SK-N-SH (cell line): ENCODE results near the gene CAMK2N1. TPM values are rescaled to one million over a fixed set of nuclear protein-coding genes. Genes with fewer than 3 reads are reported as not detected.
A peak's percentile ranks its signal among the peaks of the same experiment; 100 is the strongest.

ENCODE experiments used
- CTCF ChIA-PET: fragments of 300-600, 350-600 bp; formaldehyde crosslinking; extraction: SDS; loops from one replicate; lab custom pipeline; 2021; lab: Yijun Ruan, JAX
- POLR2A ChIA-PET: fragments of 350-600 bp; sonication (Branson Sonifier 250); formaldehyde crosslinking; extraction: SDS; loops from one replicate; lab custom pipeline; 2020; ENCODE audit warnings: antibody characterized with exemption, inconsistent platforms; lab: Yijun Ruan, JAX
- DNase-seq: peaks from one replicate; pipeline ENCODE4 v3.0.0; 2012
- H2AFZ ChIP-seq: fragments of 200-600 bp; sonication (generic); 2 replicates; pipeline ENCODE4 v1.8.1; 2016; ENCODE audit warnings: antibody characterized with exemption, mild to moderate bottlenecking, low read depth
- H3F3A ChIP-seq: fragments of 200-600 bp; sonication (generic); replicated peaks from 2 replicates; pipeline ENCODE3; 2016; ENCODE audit warnings: antibody characterized with exemption, mild to moderate bottlenecking; ENCODE audit not compliant: insufficient read depth
- H3K27ac ChIP-seq, 2 experiments: fragments of 200-500 bp in 1 of 2; fragments of 200-600 bp in 1 of 2; sonication (Bioruptor generic) in 1 of 2; sonication (generic), shearing (Covaris generic) in 1 of 2; 2 replicates each; pipeline versions ENCODE4 v1.5.1 to v1.6.1; 2014 to 2016; ENCODE audit warnings: low read depth in 2 of 2, inconsistent platforms in 1 of 2, low read length in 1 of 2, mild to moderate bottlenecking in 1 of 2, mixed read lengths in 1 of 2
- H3K27me3 ChIP-seq: fragments of 200-600 bp; sonication (generic), shearing (Covaris generic); 2 replicates; pipeline ENCODE4 v1.6.1; 2016; ENCODE audit warnings: mixed run types; ENCODE audit not compliant: insufficient read depth
- H3K36me3 ChIP-seq, 2 experiments: fragments of 200-500 bp in 1 of 2; fragments of 200-600 bp in 1 of 2; sonication (Bioruptor generic) in 1 of 2; sonication (generic) in 1 of 2; replicated peaks in 1 of 2; 2 replicates each; pipeline versions ENCODE3 to v1.5.1; 2014 to 2016; ENCODE audit warnings: low read length in 1 of 2, mild to moderate bottlenecking in 1 of 2; ENCODE audit not compliant: insufficient read depth in 2 of 2, control insufficient read depth in 1 of 2
- H3K4me1 ChIP-seq, 2 experiments: fragments of 200-500 bp in 1 of 2; fragments of 200-600 bp in 1 of 2; sonication (Bioruptor generic) in 1 of 2; sonication (generic), shearing (Covaris generic) in 1 of 2; 2 replicates each; pipeline versions ENCODE4 v1.5.1 to v1.6.1; 2014 to 2016; ENCODE audit warnings: low read depth in 1 of 2, low read length in 1 of 2, mixed run types in 1 of 2; ENCODE audit not compliant: insufficient read depth in 2 of 2, control insufficient read depth in 1 of 2
- H3K4me2 ChIP-seq: fragments of 200-600 bp; sonication (generic), shearing (Covaris generic); 2 replicates; pipeline ENCODE4 v1.6.1; 2017; ENCODE audit warnings: mixed run types
- H3K4me3 ChIP-seq, 2 experiments: fragments of 200-500 bp in 1 of 2; fragments of 200-600 bp in 1 of 2; sonication (Bioruptor generic) in 1 of 2; sonication (generic), shearing (Covaris generic) in 1 of 2; 2 replicates each; pipeline versions ENCODE4 v1.5.1 to v1.8.1; 2014 to 2016; ENCODE audit warnings: low read depth in 2 of 2, inconsistent platforms in 1 of 2, low read length in 1 of 2, mild to moderate bottlenecking in 1 of 2, mixed read lengths in 1 of 2, moderate library complexity in 1 of 2
- H3K79me2 ChIP-seq: fragments of 200-600 bp; sonication (generic); 2 replicates; pipeline ENCODE4 v1.8.1; 2017; ENCODE audit warnings: mild to moderate bottlenecking; ENCODE audit not compliant: insufficient read depth
- H3K9ac ChIP-seq: fragments of 200-600 bp; sonication (generic); 2 replicates; pipeline ENCODE4 v1.6.1; 2017; ENCODE audit warnings: mixed run types
- H3K9me2 ChIP-seq: fragments of 200-600 bp; sonication (generic); 2 replicates; pipeline ENCODE4 v1.6.1; 2017; ENCODE audit warnings: mixed run types
- H3K9me3 ChIP-seq: fragments of 200-600 bp; sonication (generic); 2 replicates; pipeline ENCODE4 v1.6.1; 2017; ENCODE audit warnings: mixed run types, mild to moderate bottlenecking, moderate library complexity
- H4K20me1 ChIP-seq: fragments of 200-600 bp; sonication (generic); 2 replicates; pipeline ENCODE4 v1.6.1; 2017; ENCODE audit warnings: mild to moderate bottlenecking, mixed run types; ENCODE audit not compliant: insufficient read depth
- EP300 ChIP-seq, 2 experiments: IDR thresholded peaks; 2 replicates each; pipeline versions ENCODE4 v1.4.0 to v1.6.1; 2012; ENCODE audit warnings: borderline replicate concordance in 1 of 2, low read depth in 1 of 2, low read length in 1 of 2
- EZH2phosphoT487 ChIP-seq: fragments of 200-600 bp; sonication (generic); IDR thresholded peaks from 2 replicates; pipeline ENCODE4 v1.6.1; 2017; ENCODE audit warnings: low read depth, mixed run types, mild to moderate bottlenecking, antibody characterized with exemption, moderate library complexity, borderline replicate concordance
- FOXM1 ChIP-seq: IDR thresholded peaks from 2 replicates; pipeline ENCODE4 v1.4.0; 2012; ENCODE audit warnings: low read depth, mild to moderate bottlenecking
- MEF2A ChIP-seq: IDR thresholded peaks from 2 replicates; pipeline ENCODE4 v1.4.0; 2012; ENCODE audit warnings: low read depth, borderline replicate concordance
- MXI1 ChIP-seq: IDR thresholded peaks from 2 replicates; pipeline ENCODE4 v1.6.1; 2012; ENCODE audit warnings: mild to moderate bottlenecking, low read depth, low read length, improper control_type of control experiment
- NFIC ChIP-seq: IDR thresholded peaks from 2 replicates; pipeline ENCODE4 v1.4.0; 2012; ENCODE audit warnings: borderline replicate concordance
- NRF1 ChIP-seq: IDR thresholded peaks from 2 replicates; pipeline ENCODE4 v1.6.1; 2012; ENCODE audit warnings: low read depth, mild to moderate bottlenecking, low read length
- POLR2AphosphoS5 ChIP-seq: IDR thresholded peaks from 2 replicates; pipeline ENCODE4 v1.6.1; 2012; ENCODE audit warnings: low read depth, low read length
- RAD21 ChIP-seq: IDR thresholded peaks from 2 replicates; pipeline ENCODE4 v1.6.1; 2012; ENCODE audit warnings: mild to moderate bottlenecking, low read length
- RCOR1 ChIP-seq: fragments of 150-350 bp; IDR thresholded peaks from 2 replicates; pipeline ENCODE4 v1.6.1; 2017; ENCODE audit warnings: antibody characterized with exemption, low read length
- RXRA ChIP-seq: IDR thresholded peaks from 2 replicates; pipeline ENCODE4 v1.4.0; 2012; ENCODE audit warnings: low read depth, mild to moderate bottlenecking, borderline replicate concordance
- USF1 ChIP-seq: IDR thresholded peaks from 2 replicates; pipeline ENCODE4 v1.4.0; 2012; ENCODE audit warnings: low read depth, borderline replicate concordance
- WGBS: methylation state at CpG from one replicate; pipeline ENCODE4 v1.1.6; 2017; ENCODE audit warnings: low lambda C conversion rate; 5-methylcytosine and 5-hydroxymethylcytosine counted together
- polyA plus RNA-seq, 3 experiments: library from polyadenylated mRNA; depleted of rRNA; stranded (reverse); fragments of >200 nt; gene quantifications; 2 replicates each; pipeline ENCODE4 v1.2.3, GENCODE V29; 2012
- TF ChIP-seq, protein P1 (sequence below): fragments of 150-350 bp; IDR thresholded peaks from 2 replicates; pipeline ENCODE4 v1.6.1; 2016; ENCODE audit warnings: mild to moderate bottlenecking, low read depth, low read length

Gene CAMK2N1
- polyA plus RNA-seq, 1 of the 3 experiments (the other 2 are of a cell fraction), result 5.3 TPM

GRCh38 chr1:20499718-20500117 is 13.7 kb upstream of the CAMK2N1 start:
- POLR2A ChIA-PET, result no interaction called here
- peaks cover 17 to 49% of the 10 kb centered on the region in 2 experiments for H3K36me3 ChIP-seq
- peaks cover 19% of the 10 kb centered on the region for H3K79me2 ChIP-seq
- no peak overlapping the region for H3K4me2 ChIP-seq
- TF ChIP-seq NFIC (no peak), MXI1 (no peak), MEF2A (no peak), USF1 (no peak), EZH2phosphoT487 (no peak), RAD21 (no peak)
- TF ChIP-seq, all 33 proteins: peak for 0
- peaks cover 8% of the 10 kb centered on the region for H3F3A ChIP-seq
- no peaks in the 10 kb centered on the region for H3K9me3 ChIP-seq
- H3K27ac ChIP-seq, result no peak overlapping the region
- CTCF ChIA-PET, result interaction anchor here (1.2 kb wide), 1 partner anchor 138 kb away, joined by 3 read pairs; no protein-coding TSS in a partner anchor
- no peaks in the 10 kb centered on the region for H3K9me2 ChIP-seq
- peak; percentile 1 for DNase-seq
- peaks cover 0 to 7% of the 10 kb centered on the region in 2 experiments; a peak in 3 of 4 replicates for H3K4me1 ChIP-seq
- 74% methylated on average over 10 of the region's 14 CpGs for WGBS
- H3K9ac ChIP-seq, result no peak overlapping the region
- H3K4me3 ChIP-seq, result no peak overlapping the region
- peaks cover 14% of the 10 kb centered on the region for H4K20me1 ChIP-seq
- H2AFZ ChIP-seq, result no peak overlapping the region
- no peaks in the 10 kb centered on the region for H3K27me3 ChIP-seq

GRCh38 chr1:20499105-20499504 is 13.1 kb upstream of the CAMK2N1 start:
- TF ChIP-seq, protein P1, sequence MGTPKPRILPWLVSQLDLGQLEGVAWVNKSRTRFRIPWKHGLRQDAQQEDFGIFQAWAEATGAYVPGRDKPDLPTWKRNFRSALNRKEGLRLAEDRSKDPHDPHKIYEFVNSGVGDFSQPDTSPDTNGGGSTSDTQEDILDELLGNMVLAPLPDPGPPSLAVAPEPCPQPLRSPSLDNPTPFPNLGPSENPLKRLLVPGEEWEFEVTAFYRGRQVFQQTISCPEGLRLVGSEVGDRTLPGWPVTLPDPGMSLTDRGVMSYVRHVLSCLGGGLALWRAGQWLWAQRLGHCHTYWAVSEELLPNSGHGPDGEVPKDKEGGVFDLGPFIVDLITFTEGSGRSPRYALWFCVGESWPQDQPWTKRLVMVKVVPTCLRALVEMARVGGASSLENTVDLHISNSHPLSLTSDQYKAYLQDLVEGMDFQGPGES, result no peak
- TF ChIP-seq NRF1, result no peak
- Histone ChIP-seq H2AFZ (no peak overlapping the region), H3K4me1 (peaks cover 6 to 13% of the 10 kb centered on the region in 2 experiments; a peak in 3 of 4 replicates), H3K79me2 (peaks cover 12% of the 10 kb centered on the region), H3K36me3 (peaks cover 17 to 49% of the 10 kb centered on the region in 2 experiments), H3K4me2 (no peak overlapping the region), H3K27me3 (no peaks in the 10 kb centered on the region), H3K27ac (no peak overlapping the region), H3K9ac (no peak overlapping the region), H3K9me2 (no peaks in the 10 kb centered on the region), H3K9me3 (no peaks in the 10 kb centered on the region), H4K20me1 (peaks cover 10% of the 10 kb centered on the region), H3K4me3 (no peak overlapping the region), H3F3A (peaks cover 8% of the 10 kb centered on the region)
- DNase-seq, result peak; percentile 6
- CTCF ChIA-PET, result interaction anchor here (1.2 kb wide), 1 partner anchor 137 kb away, joined by 3 read pairs; no protein-coding TSS in a partner anchor
- POLR2A ChIA-PET, result no interaction called here
- WGBS, result 92% methylated on average over 5 of the region's 5 CpGs

- Histone ChIP-seq H4K20me1 (0 out of 2 replicates have a peak, but pooled peaks cover under 1% of the 10 kb centered on the region), H3K9me3 (no peaks in the 10 kb centered on the region), H3F3A (peaks cover 8% of the 10 kb centered on the region), H3K79me2 (peaks cover 3% of the 10 kb centered on the region), H3K9me2 (no peaks in the 10 kb centered on the region), H3K4me1 (peaks cover 11 to 16% of the 10 kb centered on the region in 2 experiments; a peak in 3 of 4 replicates), H3K9ac (no peak overlapping the region), H2AFZ (no peak overlapping the region), H3K4me3 (no peak overlapping the region), H3K27ac (no peak overlapping the region), H3K4me2 (no peak overlapping the region)
- POLR2A ChIA-PET, result interaction anchor here (0.9 kb wide), 1 partner anchor 10 kb away, joined by 3 read pairs; the partner anchor contains the start of gene MUL1
- DNase-seq, result no peak
- CTCF ChIA-PET, result no interaction called here
- 73% methylated on average over 2 of the region's 7 CpGs for WGBS
- TF ChIP-seq POLR2AphosphoS5 (no peak), RCOR1 (no peak), FOXM1 (no peak), MEF2A (no peak), NFIC (no peak), USF1 (no peak), RXRA (no peak), EP300 (IDR thresholded peaks at IDR 0.05; ENCODE audit: borderline replicate concordance in 1 of 2, low read depth in 1 of 2, low read length in 1 of 2) (no peak)
- TF ChIP-seq, all 33 proteins: peak for 0
- H3K27me3 ChIP-seq, result no peaks in the 10 kb centered on the region
- H3K36me3 ChIP-seq, result peaks cover 13 to 44% of the 10 kb centered on the region in 2 experiments
Observed at GRCh38 chr1:20498116-20498515, 12.1 kb upstream of the CAMK2N1 start.
